NCI-H1930 (cell line): Measurements from ENCODE around the gene IL10RB.

ENCODE experiments used
- DNase-seq, 2 experiments: peaks; one replicate each; lab custom pipeline; 2025; lab: John Stamatoyannopoulos, UW

Gene IL10RB

DNA sequence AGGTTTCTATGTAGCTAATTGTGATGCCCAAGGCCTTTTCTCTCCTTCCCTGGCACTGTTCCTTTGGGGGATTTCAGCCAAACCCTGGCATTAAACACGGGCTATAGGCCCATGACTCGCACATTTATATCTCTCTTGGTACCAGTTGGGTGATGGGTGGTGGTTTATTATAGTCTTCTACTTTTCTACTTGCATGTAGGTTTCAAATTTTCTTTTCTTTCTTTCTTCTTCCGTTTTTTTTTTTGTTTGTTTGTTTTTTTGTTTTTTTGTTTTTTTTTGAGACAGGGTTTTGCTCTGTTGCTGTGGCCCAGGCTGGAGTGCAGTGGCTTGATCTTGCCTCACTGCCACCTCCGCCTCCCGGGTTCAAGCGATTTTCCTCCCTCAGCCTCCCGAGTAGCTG, 1.1 kb downstream of the IL10RB start:
- DNase-seq: no peak

DNA sequence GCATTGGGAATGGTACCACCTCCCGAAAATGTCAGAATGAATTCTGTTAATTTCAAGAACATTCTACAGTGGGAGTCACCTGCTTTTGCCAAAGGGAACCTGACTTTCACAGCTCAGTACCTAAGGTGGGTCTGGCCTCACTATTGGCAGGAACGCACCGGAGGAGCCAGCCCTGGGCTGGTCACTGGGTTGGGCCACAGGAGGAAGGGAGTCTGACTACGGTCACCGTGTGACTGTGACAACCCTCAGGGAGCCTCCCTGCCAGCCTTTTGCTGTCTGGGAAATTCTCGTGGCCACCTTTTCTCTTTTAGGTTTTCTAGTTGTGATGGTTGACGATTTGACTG, 2.2 kb downstream of the IL10RB start:
- no peak for DNase-seq

DNA sequence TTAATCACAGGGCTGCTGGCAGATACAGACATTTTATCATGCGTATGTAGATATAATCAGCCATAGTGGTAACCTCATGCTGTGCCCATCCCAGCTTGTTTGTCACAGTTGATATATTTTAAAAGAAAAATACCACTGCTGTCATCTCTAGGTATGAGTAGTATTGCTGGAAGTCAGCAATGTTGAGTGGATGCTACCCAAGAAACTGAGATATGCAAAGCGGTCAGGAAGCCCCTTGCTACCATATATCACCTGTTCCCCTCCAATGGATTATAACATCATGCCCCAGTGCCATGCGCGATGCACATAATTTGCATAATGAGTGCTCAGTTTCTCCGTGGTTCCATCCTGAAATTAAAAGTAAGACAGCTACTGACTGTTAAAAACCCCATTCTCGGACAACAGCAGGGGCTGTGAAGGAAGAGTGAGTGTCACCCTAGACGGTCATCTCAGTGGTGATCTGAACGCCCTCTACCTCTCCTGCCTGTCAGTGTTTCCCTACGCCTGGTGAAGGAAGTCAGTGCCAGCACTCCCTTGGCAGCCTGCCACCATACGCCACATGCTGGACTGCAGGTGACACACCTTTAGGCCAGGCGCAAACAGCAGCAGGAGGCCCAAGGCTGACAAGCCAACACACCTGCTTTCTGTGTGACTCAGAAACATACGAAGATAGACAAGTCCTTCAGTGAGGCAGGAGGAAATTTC, 2.7 kb downstream of the IL10RB start:
- peak in 1 of 2 experiments; percentile 1 for DNase-seq

DNA sequence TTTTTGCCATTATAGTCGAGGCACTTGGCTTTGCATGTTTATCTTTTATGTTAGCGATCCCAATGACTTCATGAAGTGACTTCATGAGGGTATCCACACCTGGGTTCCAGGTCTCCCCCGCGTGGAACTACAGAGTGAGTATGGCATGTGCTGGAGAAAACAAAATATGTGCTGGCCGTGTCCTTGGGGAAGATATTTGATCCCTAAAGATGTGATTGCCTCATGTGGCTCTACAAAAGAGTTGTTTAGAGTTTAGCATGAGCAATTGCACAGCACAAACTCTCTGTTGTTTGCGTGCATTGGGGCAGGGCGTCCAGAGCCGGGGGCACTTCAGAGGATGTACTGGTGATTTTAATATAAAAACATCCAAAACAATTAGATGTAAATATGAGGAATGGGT, 4.8 kb downstream of the IL10RB start:
- no peak for DNase-seq

- DNase-seq: no peak
These were observed 6.9 kb downstream of the IL10RB start for GRCh38 chr21:33273044-33273443.

GRCh38 chr21:33278721-33279120, 12.6 kb downstream of the IL10RB start:
- no peak for DNase-seq

- DNase-seq: no peak
These were observed 13.2 kb downstream of the IL10RB start for GRCh38 chr21:33279330-33279820.

DNA sequence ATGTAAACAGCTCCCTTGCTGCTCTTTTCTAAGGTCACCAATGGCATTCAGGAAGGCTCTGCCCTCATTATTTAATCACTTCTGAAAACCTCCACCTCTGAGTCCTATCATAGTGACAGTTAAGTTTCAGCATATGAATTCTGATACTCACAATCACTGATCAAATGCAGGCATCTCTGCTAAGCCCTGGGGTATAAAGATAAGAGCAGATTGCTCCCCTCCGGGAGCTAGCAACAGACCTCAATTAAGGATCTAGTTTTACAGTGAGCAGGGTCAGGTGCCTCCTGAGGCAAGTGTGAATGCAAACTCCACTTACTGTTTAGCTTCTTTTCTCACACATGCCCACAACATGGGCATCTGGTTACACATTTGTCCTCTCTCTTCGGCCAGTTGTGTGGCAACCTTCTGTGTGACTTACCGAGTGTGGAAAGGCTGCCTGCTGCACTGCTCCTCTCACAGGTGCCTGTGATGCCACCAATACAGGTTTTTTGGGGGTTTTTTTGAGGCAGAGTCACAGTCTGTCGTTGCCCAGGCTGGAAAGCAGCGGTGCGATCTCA, 15.0 kb downstream of the IL10RB start:
- DNase-seq: no peak

DNA sequence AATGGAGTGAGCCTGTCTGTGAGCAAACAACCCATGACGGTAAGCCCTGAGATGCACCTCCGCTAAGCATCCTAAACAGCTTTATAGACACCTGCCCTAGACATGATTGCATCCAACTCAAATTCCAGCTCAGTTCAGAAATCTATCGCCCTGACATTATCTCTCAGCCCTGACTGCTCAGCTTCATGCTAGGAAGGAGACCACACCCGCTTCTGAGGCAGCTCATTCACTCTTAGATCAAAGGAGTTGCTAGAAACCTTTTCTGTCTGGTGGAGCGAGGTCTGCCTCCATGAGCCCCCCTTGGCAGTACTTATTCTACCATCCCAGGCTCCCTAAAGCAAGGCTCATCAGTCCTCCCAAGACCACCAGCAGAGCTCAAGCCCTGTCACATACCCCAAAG, 17.0 kb downstream of the IL10RB start:
- no peak for DNase-seq

- DNase-seq: no peak
These were observed 19.9 kb downstream of the IL10RB start for GRCh38 chr21:33286076-33286475.

DNA sequence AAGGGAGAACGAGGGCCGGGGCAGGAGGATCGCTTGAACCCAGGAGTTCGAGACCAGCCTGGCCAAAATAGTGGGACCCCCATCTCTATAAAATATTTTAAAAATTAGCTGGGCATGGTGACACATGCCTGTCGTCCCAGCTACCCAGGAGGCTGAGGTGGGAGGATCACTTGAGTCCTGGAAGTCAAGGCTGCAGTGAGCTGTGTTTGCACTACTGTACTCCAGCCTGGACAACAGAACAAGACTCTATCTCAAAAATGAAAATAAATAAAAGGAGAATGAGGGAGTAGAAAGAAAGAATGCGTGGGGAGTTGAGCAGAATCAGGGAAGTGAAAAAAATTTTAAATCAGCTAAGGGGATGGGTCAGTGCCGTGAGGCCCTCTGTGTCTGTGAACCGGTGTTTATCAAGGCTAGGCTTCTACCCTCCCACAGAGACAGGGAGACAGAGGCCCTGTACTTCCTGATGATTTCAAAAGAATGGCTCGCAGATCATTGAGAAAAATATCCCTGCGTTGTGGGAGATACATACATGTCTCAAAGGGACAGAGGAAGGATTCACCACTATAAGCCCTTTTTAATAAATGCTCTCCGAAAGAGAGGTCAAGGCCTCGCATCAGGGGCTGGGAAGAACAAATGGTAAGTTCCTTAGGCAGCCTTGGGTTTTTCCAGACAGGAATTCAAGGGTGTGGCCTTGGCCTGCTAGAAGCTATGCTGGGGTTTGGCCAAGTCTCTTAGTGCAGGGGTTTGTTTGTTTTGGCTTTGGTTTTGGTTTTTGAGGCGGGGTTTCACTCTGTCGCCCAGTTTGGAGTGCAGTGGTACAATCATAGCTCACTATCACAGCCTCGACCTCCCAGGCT, 20.7 kb downstream of the IL10RB start:
- DNase-seq: no peak

GRCh38 chr21:33289199-33289819, 23.1 kb downstream of the IL10RB start:
- DNase-seq: no peak

GRCh38 chr21:33290441-33290840, 24.3 kb downstream of the IL10RB start:
- no peak for DNase-seq

GRCh38 chr21:33291686-33292085, 25.5 kb downstream of the IL10RB start:
- no peak for DNase-seq

- no peak for DNase-seq
These were observed 26.6 kb downstream of the IL10RB start for GRCh38 chr21:33292724-33293123.

DNA sequence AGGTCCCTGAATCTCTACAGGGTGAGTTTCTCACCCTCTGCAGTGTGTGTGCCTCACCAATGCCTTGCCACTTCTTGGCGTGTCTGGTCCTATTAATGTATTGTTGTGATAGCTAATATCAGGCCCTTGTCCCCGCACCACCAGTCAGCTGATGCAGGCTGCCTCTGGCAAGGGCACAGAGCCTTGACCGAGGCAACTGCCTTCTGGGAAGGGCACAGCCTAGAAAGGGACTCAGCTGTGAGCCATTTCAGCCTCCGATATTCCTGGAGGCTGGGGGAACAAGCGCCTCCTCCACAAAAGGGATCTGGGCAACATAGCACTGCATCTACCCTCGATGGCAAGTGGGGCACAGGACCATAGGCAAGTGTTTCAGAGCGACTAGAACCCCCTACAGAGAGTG, 27.0 kb downstream of the IL10RB start:
- no peak for DNase-seq

DNA sequence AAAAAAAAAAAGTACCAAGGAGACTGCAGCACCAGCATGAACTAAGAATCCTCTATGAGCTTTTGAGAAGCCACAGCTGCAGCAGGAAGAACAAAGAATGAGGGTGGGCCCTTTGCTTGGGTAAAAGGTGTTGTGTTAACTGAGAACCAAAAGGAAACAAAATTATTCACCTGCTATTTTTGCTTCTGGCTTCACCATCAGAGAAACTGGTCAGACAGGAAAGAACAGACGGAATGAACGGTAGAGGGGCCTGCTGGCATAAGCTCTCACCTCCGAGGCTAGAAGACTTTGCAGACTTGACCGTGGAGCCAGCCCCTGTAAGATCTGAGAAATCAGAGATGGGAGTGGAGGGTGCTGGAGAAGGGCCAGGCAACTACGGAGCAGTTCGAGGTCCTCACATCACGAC, 27.6 kb downstream of the IL10RB start:
- DNase-seq: no peak

DNA sequence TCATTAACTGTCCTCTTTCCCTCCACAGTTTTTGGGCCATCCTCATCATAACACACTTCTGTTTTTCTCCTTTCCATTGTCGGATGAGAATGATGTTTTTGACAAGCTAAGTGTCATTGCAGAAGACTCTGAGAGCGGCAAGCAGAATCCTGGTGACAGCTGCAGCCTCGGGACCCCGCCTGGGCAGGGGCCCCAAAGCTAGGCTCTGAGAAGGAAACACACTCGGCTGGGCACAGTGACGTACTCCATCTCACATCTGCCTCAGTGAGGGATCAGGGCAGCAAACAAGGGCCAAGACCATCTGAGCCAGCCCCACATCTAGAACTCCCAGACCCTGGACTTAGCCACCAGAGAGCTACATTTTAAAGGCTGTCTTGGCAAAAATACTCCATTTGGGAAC, 30.0 kb downstream of the IL10RB start:
- DNase-seq: no peak

DNA sequence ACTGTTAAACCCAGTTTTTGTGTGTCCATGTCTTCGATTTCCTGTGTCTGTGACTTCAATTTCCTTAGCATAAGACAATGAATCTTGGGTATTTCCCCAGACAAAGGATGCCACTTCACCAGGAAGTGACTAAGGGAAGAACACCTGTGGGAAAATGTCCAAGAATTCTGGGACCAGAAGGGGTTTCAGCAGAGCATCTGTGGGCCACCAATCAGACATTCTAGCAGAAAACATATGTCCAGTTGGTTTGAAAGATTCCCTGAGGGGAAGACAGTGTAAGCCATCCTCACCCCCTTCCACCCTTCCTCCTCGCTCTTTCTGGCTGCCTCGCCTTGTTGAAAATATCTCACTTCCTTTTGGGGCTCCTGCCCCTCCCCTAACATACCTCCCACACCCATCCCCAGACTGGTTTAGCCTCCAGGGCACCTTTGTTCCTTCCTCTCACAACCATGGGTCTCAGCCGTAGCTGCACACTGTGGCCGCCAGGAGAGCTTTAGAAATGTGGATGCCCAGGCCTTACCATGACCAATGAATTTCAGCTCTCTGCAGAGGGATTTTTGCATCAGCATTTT, 33.1 kb downstream of the IL10RB start:
- no peak for DNase-seq

DNA sequence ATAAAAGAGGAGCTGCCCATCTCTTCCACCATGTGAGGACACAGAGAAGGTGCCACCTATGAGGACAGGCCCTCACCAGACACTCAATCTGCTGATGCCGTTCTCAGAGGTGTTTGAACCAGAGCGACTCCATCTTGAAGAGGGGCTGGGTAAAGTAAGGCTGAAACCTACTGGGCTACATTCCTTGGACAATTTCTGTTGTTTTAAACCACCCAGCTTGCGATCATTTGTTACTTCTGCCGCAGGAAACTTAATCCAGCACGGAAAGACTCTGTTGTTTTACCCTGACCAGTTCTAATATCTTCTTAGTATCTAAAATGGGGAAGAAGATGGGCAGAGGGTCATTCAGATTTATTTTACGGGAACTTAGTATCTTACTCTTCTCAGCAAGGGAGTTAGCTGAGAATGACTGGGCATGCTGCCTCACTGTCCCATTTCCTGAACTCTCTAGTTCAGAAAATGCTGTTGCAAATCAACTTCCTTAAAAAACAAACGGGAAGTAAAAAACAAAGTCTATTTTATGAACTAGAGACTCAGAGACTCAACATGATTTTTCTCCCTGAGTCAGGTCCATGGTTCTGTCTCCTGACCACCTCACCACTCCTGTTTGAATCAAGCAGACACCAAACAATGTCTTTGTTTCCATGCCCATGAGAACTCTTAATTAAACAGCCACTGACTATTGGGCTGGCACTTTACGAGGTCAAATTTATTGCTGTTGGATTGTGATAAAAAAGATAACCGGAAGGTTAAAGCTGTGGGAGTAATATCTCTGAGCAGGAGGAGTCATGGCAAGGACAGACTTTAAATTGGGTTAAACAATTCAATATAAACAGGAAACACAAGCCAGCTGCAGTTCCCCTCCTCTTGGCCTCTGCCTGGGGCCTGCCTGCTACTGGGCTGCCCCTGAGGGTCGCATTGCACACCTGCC, 34.8 kb downstream of the IL10RB start:
- no peak for DNase-seq

GRCh38 chr21:33301632-33302002, 35.5 kb downstream of the IL10RB start:
- no peak for DNase-seq
